ENCODE data around the gene RND1. TPM values are rescaled to one million over a fixed set of nuclear protein-coding genes. Genes with fewer than 3 reads are reported as not detected.
"Not testable (repeated sequence)": the region's sequence is repeated elsewhere in the genome, so short reads cannot be mapped to it uniquely, and the experiment has no call there.

RND1 gene
- total RNA-seq, 1 experiment from 2014 or later, result 2.7 TPM

DNA sequence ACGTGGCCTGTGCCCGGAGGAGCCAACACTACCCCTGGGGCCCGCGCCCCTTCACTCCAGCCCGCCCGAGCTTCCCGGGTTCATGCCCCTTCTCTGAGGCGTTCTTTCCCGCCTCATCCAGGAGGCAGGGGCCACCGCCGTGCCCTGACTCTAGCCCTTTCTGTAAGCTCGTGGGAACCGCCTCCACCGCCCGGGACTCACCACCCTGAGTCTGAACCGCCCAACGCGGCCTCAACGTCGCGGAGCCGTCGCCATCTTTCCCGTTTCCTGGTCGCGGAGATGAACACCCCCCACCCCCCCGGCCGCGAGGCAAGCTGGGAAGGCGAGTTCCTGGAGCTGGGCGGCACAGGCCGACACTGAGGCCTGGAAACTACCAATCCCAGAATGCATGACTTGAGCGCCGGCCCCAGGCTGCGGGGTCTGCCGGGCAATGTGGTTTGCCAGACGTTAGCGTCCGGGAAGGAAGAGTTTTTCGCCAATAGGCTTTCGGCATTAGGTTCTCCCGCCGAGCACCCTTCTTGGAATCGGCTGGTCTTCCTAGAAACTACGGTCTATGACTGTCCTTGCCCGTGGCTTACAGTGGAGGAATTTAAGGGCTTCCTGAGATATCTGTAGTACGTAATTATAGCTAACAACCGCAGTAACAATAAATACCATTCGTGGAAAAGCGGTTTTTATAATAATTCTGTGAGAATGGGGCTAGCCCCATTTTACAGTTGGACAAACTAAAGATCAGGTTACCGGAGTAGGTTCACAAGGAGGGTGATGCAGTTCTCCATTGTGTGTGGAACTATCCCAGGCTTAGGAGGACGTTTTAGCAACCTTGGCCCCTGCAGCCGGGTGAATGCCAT is 13.6 kb downstream of the RND1 start, which contains the start of gene DDX23:
TSS of gene DDX23 (minus strand) at position 281 of the 851 bp plus-strand sequence. CDS start 6,381 bp downstream, outside the sequence.
- H3K4me2 ChIP-seq, result peak within 1 kb of the TSS; percentile 92
- TF ChIP-seq, protein P1, sequence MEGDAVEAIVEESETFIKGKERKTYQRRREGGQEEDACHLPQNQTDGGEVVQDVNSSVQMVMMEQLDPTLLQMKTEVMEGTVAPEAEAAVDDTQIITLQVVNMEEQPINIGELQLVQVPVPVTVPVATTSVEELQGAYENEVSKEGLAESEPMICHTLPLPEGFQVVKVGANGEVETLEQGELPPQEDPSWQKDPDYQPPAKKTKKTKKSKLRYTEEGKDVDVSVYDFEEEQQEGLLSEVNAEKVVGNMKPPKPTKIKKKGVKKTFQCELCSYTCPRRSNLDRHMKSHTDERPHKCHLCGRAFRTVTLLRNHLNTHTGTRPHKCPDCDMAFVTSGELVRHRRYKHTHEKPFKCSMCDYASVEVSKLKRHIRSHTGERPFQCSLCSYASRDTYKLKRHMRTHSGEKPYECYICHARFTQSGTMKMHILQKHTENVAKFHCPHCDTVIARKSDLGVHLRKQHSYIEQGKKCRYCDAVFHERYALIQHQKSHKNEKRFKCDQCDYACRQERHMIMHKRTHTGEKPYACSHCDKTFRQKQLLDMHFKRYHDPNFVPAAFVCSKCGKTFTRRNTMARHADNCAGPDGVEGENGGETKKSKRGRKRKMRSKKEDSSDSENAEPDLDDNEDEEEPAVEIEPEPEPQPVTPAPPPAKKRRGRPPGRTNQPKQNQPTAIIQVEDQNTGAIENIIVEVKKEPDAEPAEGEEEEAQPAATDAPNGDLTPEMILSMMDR (conservative IDR thresholded peaks at IDR 0.05), result no peak
- TF ChIP-seq EZH2 (IDR thresholded peaks at IDR 0.05; ENCODE audit: low read depth), result no peak
- DNase-seq, result peak; percentile 92 to 93
- peak within 1 kb of the TSS; percentile 68 for H3K4me3 ChIP-seq
- peaks cover 7% of the 10 kb centered on the region; the same call in 1 of the 2 replicates for H3F3A ChIP-seq (ENCODE audit: insufficient read depth, low read depth)
- peaks cover 44% of the 10 kb centered on the region for H3K79me2 ChIP-seq (ENCODE audit: low read depth)
- H4K20me1 ChIP-seq (ENCODE audit: insufficient read depth), result peaks cover 19% of the 10 kb centered on the region
- TSS peak; percentile 92 for BruUV-seq (replicated peaks)
- POLR2A ChIA-PET (ENCODE audit: unreplicated experiment), result interaction anchor here (0.6 to 0.9 kb wide), 6 partner anchors 18 to 1605 kb away, joined by 3 to 21 read pairs (median 10); no protein-coding TSS in a partner anchor
- CTCF ChIA-PET, result interaction anchor here (0.6 to 1.7 kb wide), 10 partner anchors 30 to 889 kb away, joined by 3 to 19 read pairs (median 6); no protein-coding TSS in a partner anchor
- intact Hi-C loops (cut with micrococcal nuclease; ENCODE audit: unreplicated experiment), result loop anchor here (1.0 to 5.0 kb wide), 3 partner anchors 35 to 125 kb away; partner anchors contain the start of genes CACNB3 and WNT1
- H3K9me3 ChIP-seq (ENCODE audit: insufficient read depth, low read depth), result no peaks in the 10 kb centered on the region
- peaks cover 19% of the 10 kb centered on the region for H3K4me1 ChIP-seq (replicated peaks; ENCODE audit: insufficient read depth)
- H3K36me3 ChIP-seq (ENCODE audit: low read depth), result no peaks in the 10 kb centered on the region
- H2AFZ ChIP-seq, result peak within 1 kb of the TSS; percentile 78
- no peaks in the 10 kb centered on the region for H3K9me2 ChIP-seq (ENCODE audit: insufficient read depth)
- H3K27ac ChIP-seq, result peak within 1 kb of the TSS; percentile 45
- H3K27me3 ChIP-seq (ENCODE audit: insufficient read depth, low read depth), result no peaks in the 10 kb centered on the region

DNA sequence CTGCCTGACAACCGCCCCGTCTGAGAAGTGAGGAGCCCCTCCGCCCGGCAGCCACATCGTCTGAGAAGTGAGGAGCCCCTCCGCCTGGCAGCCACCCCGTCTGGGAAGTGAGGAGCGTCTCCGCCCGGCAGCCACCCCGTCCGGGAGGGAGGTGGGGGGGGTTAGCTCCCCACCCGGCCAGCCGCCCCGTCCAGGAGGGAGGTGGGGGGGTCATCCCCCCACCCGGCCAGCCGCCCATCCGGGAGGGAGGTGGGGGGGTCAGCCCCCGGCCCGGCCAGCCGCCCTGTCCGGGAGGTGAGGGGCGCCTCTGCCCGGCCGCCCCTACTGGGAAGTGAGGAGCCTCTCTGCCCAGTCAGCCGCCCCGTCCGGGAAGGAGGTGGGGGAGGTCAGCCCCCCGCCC is 23.6 kb downstream of the RND1 start:
- CTCF ChIA-PET, result not testable (repeated sequence)

DNA sequence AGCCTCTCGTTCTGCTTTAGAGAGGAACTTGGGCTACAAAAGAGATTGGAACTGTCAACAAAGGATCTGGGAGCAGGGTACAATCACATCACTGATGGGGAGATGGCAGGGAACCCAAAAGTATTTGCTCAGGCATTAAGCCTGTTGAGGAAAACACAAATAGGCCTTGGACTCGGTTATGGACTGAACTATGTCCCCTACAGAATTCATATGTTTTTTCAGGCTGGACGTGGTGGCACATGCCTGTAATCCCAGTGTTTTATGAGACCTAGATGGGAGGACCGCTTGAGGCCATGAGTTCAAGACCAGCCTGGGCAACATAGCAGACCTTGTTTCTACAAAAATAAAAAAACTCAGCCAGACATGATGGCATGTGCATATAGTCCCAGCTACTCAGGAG is 27.6 kb downstream of the RND1 start:
- Histone ChIP-seq H2AFZ (no peak overlapping the region), H3K4me3 (no peak overlapping the region), H3K9me2 (ENCODE audit: insufficient read depth) (no peaks in the 10 kb centered on the region), H3K4me2 (no peak overlapping the region), H3K4me1 (replicated peaks; ENCODE audit: insufficient read depth) (no peaks in the 10 kb centered on the region), H4K20me1 (ENCODE audit: insufficient read depth) (no peaks in the 10 kb centered on the region), H3K9me3 (ENCODE audit: insufficient read depth, low read depth) (no peaks in the 10 kb centered on the region), H3F3A (ENCODE audit: insufficient read depth, low read depth) (no peaks in the 10 kb centered on the region), H3K27ac (no peak overlapping the region), H3K79me2 (ENCODE audit: low read depth) (no peaks in the 10 kb centered on the region), H3K27me3 (ENCODE audit: insufficient read depth, low read depth) (no peaks in the 10 kb centered on the region), H3K36me3 (ENCODE audit: low read depth) (peaks cover 29% of the 10 kb centered on the region)
- POLR2A ChIA-PET (ENCODE audit: unreplicated experiment), result interaction anchor here (0.5 kb wide), 1 partner anchor 161 kb away, joined by 3 read pairs; no protein-coding TSS in a partner anchor
- no peak for TF ChIP-seq EZH2 (IDR thresholded peaks at IDR 0.05; ENCODE audit: low read depth)
- TF ChIP-seq, protein P1 (conservative IDR thresholded peaks at IDR 0.05), result no peak
- intact Hi-C loops (cut with micrococcal nuclease; ENCODE audit: unreplicated experiment), result no loop called here
- BruUV-seq (replicated peaks), result no TSS peak
- CTCF ChIA-PET, result no interaction called here
- DNase-seq, result no peak

More for the DNA sequence above, 23.6 kb downstream of the RND1 start:
- H3K27ac ChIP-seq; BruUV-seq (replicated peaks); H3K9me3 ChIP-seq (ENCODE audit: insufficient read depth, low read depth); POLR2A ChIA-PET (ENCODE audit: unreplicated experiment); H3F3A ChIP-seq (ENCODE audit: insufficient read depth, low read depth); H3K4me3 ChIP-seq; H3K4me1 ChIP-seq (replicated peaks; ENCODE audit: insufficient read depth); H3K79me2 ChIP-seq (ENCODE audit: low read depth); intact Hi-C loops (cut with micrococcal nuclease; ENCODE audit: unreplicated experiment); DNase-seq; H3K9me2 ChIP-seq (ENCODE audit: insufficient read depth); H3K4me2 ChIP-seq; H2AFZ ChIP-seq; H3K27me3 ChIP-seq (ENCODE audit: insufficient read depth, low read depth): not testable (repeated sequence)
- peaks cover 10% of the 10 kb centered on the region for H3K36me3 ChIP-seq (ENCODE audit: low read depth)
- H4K20me1 ChIP-seq (ENCODE audit: insufficient read depth), result peaks cover 18% of the 10 kb centered on the region

Measured in PC-9 (cell line).